Astrocyte (in vitro differentiated cells and primary cell): Measurements from ENCODE around the gene TCF3. TPM values are rescaled to one million over a fixed set of nuclear protein-coding genes. Genes with fewer than 3 reads are reported as not detected.

Experiments
- DNase-seq: peaks from one replicate; pipeline ENCODE4 v3.0.0-alpha.2; 2010; ENCODE audit warnings: low read depth
- FAIRE-seq: peaks from 2 replicates; lab custom pipeline; 2011; peaks lifted over from hg19 to GRCh38; lab: Jason Lieb, UNC
- H2AFZ ChIP-seq: 2 replicates; pipeline ENCODE4 v1.6.0; 2012; ENCODE audit warnings: low read depth, low read length, inconsistent platforms
- H3K27ac ChIP-seq: 2 replicates; pipeline ENCODE4 v1.5.1; 2011; ENCODE audit warnings: low read depth, low read length, inconsistent platforms
- H3K27me3 ChIP-seq: 2 replicates; pipeline ENCODE4 v1.6.0; 2011; ENCODE audit warnings: low read length, inconsistent platforms; ENCODE audit not compliant: insufficient read depth
- H3K36me3 ChIP-seq: 2 replicates; pipeline ENCODE4 v1.5.1; 2011; ENCODE audit warnings: low read length, inconsistent platforms; ENCODE audit not compliant: insufficient read depth
- H3K4me1 ChIP-seq: 2 replicates; pipeline ENCODE4 v1.5.1; 2011; ENCODE audit warnings: low read length, inconsistent platforms; ENCODE audit not compliant: insufficient read depth
- H3K4me2 ChIP-seq: 2 replicates; pipeline ENCODE4 v1.6.0; 2012; ENCODE audit warnings: low read length, inconsistent platforms
- H3K4me3 ChIP-seq: 2 replicates; pipeline ENCODE4 v1.5.1; 2011; ENCODE audit warnings: low read depth, mild to moderate bottlenecking, low read length, inconsistent platforms; ENCODE audit not compliant: insufficient read depth
- H3K79me2 ChIP-seq: 2 replicates; pipeline ENCODE4 v1.6.0; 2012; ENCODE audit warnings: mild to moderate bottlenecking, low read length, inconsistent platforms; ENCODE audit not compliant: insufficient read depth
- H3K9ac ChIP-seq: 2 replicates; pipeline ENCODE4 v1.6.0; 2012; ENCODE audit warnings: mild to moderate bottlenecking, low read length, inconsistent platforms
- H3K9me3 ChIP-seq: 2 replicates; pipeline ENCODE4 v1.5.1; 2012; ENCODE audit warnings: low read depth, mild to moderate bottlenecking, low read length, inconsistent platforms; ENCODE audit not compliant: insufficient read depth
- H4K20me1 ChIP-seq: 2 replicates; pipeline ENCODE4 v1.6.0; 2012; ENCODE audit warnings: low read length, inconsistent platforms; ENCODE audit not compliant: insufficient read depth
- H3K27ac Mint-ChIP-seq: one replicate; pipeline ENCODE4 v1.8.0; 2021; ENCODE audit warnings: mild to moderate bottlenecking, mixed read lengths; ENCODE audit not compliant: unreplicated experiment
- H3K27me3 Mint-ChIP-seq: one replicate; pipeline ENCODE4 v1.8.0; 2021; ENCODE audit warnings: low read depth, mixed read lengths; ENCODE audit not compliant: unreplicated experiment
- H3K36me3 Mint-ChIP-seq: one replicate; pipeline ENCODE4 v1.8.0; 2021; ENCODE audit warnings: low read depth, mixed read lengths; ENCODE audit not compliant: unreplicated experiment
- H3K4me1 Mint-ChIP-seq: one replicate; pipeline ENCODE4 v1.8.0; 2021; ENCODE audit warnings: low read depth, mixed read lengths; ENCODE audit not compliant: unreplicated experiment
- H3K4me3 Mint-ChIP-seq: one replicate; pipeline ENCODE4 v1.8.0; 2021; ENCODE audit warnings: mild to moderate bottlenecking, moderate library complexity, mixed read lengths; ENCODE audit not compliant: unreplicated experiment
- H3K9me3 Mint-ChIP-seq: one replicate; pipeline ENCODE4 v1.8.0; 2021; ENCODE audit warnings: mild to moderate bottlenecking, mixed read lengths; ENCODE audit not compliant: unreplicated experiment
- EZH2 ChIP-seq: IDR thresholded peaks from 2 replicates; pipeline ENCODE4 v1.6.1; 2012; ENCODE audit warnings: mild to moderate bottlenecking, low read length, inconsistent platforms; ENCODE audit not compliant: insufficient read depth
- total RNA-seq: library from RNA; stranded (reverse); gene quantifications from 2 replicates; pipeline ENCODE4 v1.2.1, GENCODE V29; 2021
- TF ChIP-seq, protein P1 (sequence below): IDR thresholded peaks from 2 replicates; pipeline ENCODE4 v1.5.1; 2011; ENCODE audit warnings: low read depth, mild to moderate bottlenecking, inconsistent platforms, low read length, moderate library complexity; ENCODE audit not compliant: insufficient read depth

TCF3 gene
- total RNA-seq, 1 donor from 2014 or later: 173 TPM

- Histone ChIP-seq H2AFZ (no peak overlapping the region), H3K27me3 (peaks cover 22% of the 10 kb centered on the region), H3K79me2 (no peaks in the 10 kb centered on the region), H3K36me3 (no peaks in the 10 kb centered on the region), H3K27ac (no peak overlapping the region), H3K4me1 (no peaks in the 10 kb centered on the region), H3K9ac (no peak overlapping the region), H3K9me3 (no peaks in the 10 kb centered on the region), H3K4me2 (no peak overlapping the region), H4K20me1 (no peaks in the 10 kb centered on the region), H3K4me3 (no peak overlapping the region)
- H3K27me3 Mint-ChIP-seq: peaks cover 53% of the 10 kb centered on the region
- TF ChIP-seq EZH2: no peak
- TF ChIP-seq, protein P1, sequence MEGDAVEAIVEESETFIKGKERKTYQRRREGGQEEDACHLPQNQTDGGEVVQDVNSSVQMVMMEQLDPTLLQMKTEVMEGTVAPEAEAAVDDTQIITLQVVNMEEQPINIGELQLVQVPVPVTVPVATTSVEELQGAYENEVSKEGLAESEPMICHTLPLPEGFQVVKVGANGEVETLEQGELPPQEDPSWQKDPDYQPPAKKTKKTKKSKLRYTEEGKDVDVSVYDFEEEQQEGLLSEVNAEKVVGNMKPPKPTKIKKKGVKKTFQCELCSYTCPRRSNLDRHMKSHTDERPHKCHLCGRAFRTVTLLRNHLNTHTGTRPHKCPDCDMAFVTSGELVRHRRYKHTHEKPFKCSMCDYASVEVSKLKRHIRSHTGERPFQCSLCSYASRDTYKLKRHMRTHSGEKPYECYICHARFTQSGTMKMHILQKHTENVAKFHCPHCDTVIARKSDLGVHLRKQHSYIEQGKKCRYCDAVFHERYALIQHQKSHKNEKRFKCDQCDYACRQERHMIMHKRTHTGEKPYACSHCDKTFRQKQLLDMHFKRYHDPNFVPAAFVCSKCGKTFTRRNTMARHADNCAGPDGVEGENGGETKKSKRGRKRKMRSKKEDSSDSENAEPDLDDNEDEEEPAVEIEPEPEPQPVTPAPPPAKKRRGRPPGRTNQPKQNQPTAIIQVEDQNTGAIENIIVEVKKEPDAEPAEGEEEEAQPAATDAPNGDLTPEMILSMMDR: no peak
- H3K27ac Mint-ChIP-seq: no peak overlapping the region
- no peak for DNase-seq
- no peaks in the 10 kb centered on the region for H3K4me1 Mint-ChIP-seq
- no peak overlapping the region for H3K4me3 Mint-ChIP-seq
- peaks cover 2% of the 10 kb centered on the region for H3K9me3 Mint-ChIP-seq
- no peak for FAIRE-seq
- no peaks in the 10 kb centered on the region for H3K36me3 Mint-ChIP-seq
Measured at GRCh38 chr19:1680976-1681375, 28.6 kb upstream of the TCF3 start.

- Histone ChIP-seq H3K4me1 (no peaks in the 10 kb centered on the region), H3K4me2 (no peak overlapping the region), H3K27ac (no peak overlapping the region), H3K4me3 (no peak overlapping the region), H4K20me1 (no peaks in the 10 kb centered on the region), H3K79me2 (no peaks in the 10 kb centered on the region), H3K36me3 (no peaks in the 10 kb centered on the region), H3K27me3 (peaks cover 19% of the 10 kb centered on the region), H3K9ac (no peak overlapping the region), H2AFZ (no peak overlapping the region), H3K9me3 (no peaks in the 10 kb centered on the region)
- DNase-seq (no peak), FAIRE-seq (no peak)
- Mint-ChIP-seq H3K4me3 (no peak overlapping the region), H3K27ac (no peak overlapping the region), H3K4me1 (no peaks in the 10 kb centered on the region), H3K27me3 (peaks cover 54% of the 10 kb centered on the region), H3K9me3 (peaks cover 2% of the 10 kb centered on the region), H3K36me3 (no peaks in the 10 kb centered on the region)
- TF ChIP-seq, protein P1: no peak
- no peak for TF ChIP-seq EZH2
Measured at GRCh38 chr19:1678073-1678472, 25.7 kb upstream of the TCF3 start.

- Mint-ChIP-seq H3K27ac (no peak overlapping the region), H3K4me3 (no peak overlapping the region), H3K36me3 (no peaks in the 10 kb centered on the region), H3K9me3 (peaks cover 2% of the 10 kb centered on the region), H3K4me1 (no peaks in the 10 kb centered on the region), H3K27me3 (peaks cover 58% of the 10 kb centered on the region)
- H3K4me3 ChIP-seq: no peak overlapping the region
- no peak overlapping the region for H3K9ac ChIP-seq
- TF ChIP-seq EZH2: no peak
- TF ChIP-seq, protein P1: no peak
- no peaks in the 10 kb centered on the region for H3K36me3 ChIP-seq
- H3K79me2 ChIP-seq: no peaks in the 10 kb centered on the region
- no peak for FAIRE-seq
- H2AFZ ChIP-seq: no peak overlapping the region
- H3K4me1 ChIP-seq: no peaks in the 10 kb centered on the region
- no peaks in the 10 kb centered on the region for H3K9me3 ChIP-seq
- no peak for DNase-seq
- H4K20me1 ChIP-seq: no peaks in the 10 kb centered on the region
- no peak overlapping the region for H3K4me2 ChIP-seq
- peaks cover 19% of the 10 kb centered on the region for H3K27me3 ChIP-seq
- no peak overlapping the region for H3K27ac ChIP-seq
Measured at GRCh38 chr19:1676351-1677266, 24.2 kb upstream of the TCF3 start.
